SK-N-SH (cell line): ENCODE data around the gene WDR7. TPM values are rescaled to one million over a fixed set of nuclear protein-coding genes. Genes with fewer than 3 reads are reported as not detected.

Experiments
- CTCF ChIA-PET: fragments of 300-600, 350-600 bp; formaldehyde crosslinking; extraction: SDS; loops from one replicate; lab custom pipeline; 2021; lab: Yijun Ruan, JAX
- POLR2A ChIA-PET: fragments of 350-600 bp; sonication (Branson Sonifier 250); formaldehyde crosslinking; extraction: SDS; loops from one replicate; lab custom pipeline; 2020; ENCODE audit warnings: antibody characterized with exemption, inconsistent platforms; lab: Yijun Ruan, JAX
- DNase-seq: peaks from one replicate; pipeline ENCODE4 v3.0.0; 2012
- H2AFZ ChIP-seq: fragments of 200-600 bp; sonication (generic); 2 replicates; pipeline ENCODE4 v1.8.1; 2016; ENCODE audit warnings: antibody characterized with exemption, mild to moderate bottlenecking, low read depth
- H3F3A ChIP-seq: fragments of 200-600 bp; sonication (generic); replicated peaks from 2 replicates; pipeline ENCODE3; 2016; ENCODE audit warnings: antibody characterized with exemption, mild to moderate bottlenecking; ENCODE audit not compliant: insufficient read depth
- H3K27ac ChIP-seq, 2 experiments: fragments of 200-500 bp in 1 of 2; fragments of 200-600 bp in 1 of 2; sonication (Bioruptor generic) in 1 of 2; sonication (generic), shearing (Covaris generic) in 1 of 2; 2 replicates each; pipeline versions ENCODE4 v1.5.1 to v1.6.1; 2014 to 2016; ENCODE audit warnings: low read depth in 2 of 2, inconsistent platforms in 1 of 2, low read length in 1 of 2, mild to moderate bottlenecking in 1 of 2, mixed read lengths in 1 of 2
- H3K27me3 ChIP-seq: fragments of 200-600 bp; sonication (generic), shearing (Covaris generic); 2 replicates; pipeline ENCODE4 v1.6.1; 2016; ENCODE audit warnings: mixed run types; ENCODE audit not compliant: insufficient read depth
- H3K36me3 ChIP-seq, 2 experiments: fragments of 200-500 bp in 1 of 2; fragments of 200-600 bp in 1 of 2; sonication (Bioruptor generic) in 1 of 2; sonication (generic) in 1 of 2; replicated peaks in 1 of 2; 2 replicates each; pipeline versions ENCODE3 to v1.5.1; 2014 to 2016; ENCODE audit warnings: low read length in 1 of 2, mild to moderate bottlenecking in 1 of 2; ENCODE audit not compliant: insufficient read depth in 2 of 2, control insufficient read depth in 1 of 2
- H3K4me1 ChIP-seq, 2 experiments: fragments of 200-500 bp in 1 of 2; fragments of 200-600 bp in 1 of 2; sonication (Bioruptor generic) in 1 of 2; sonication (generic), shearing (Covaris generic) in 1 of 2; 2 replicates each; pipeline versions ENCODE4 v1.5.1 to v1.6.1; 2014 to 2016; ENCODE audit warnings: low read depth in 1 of 2, low read length in 1 of 2, mixed run types in 1 of 2; ENCODE audit not compliant: insufficient read depth in 2 of 2, control insufficient read depth in 1 of 2
- H3K4me2 ChIP-seq: fragments of 200-600 bp; sonication (generic), shearing (Covaris generic); 2 replicates; pipeline ENCODE4 v1.6.1; 2017; ENCODE audit warnings: mixed run types
- H3K4me3 ChIP-seq, 2 experiments: fragments of 200-500 bp in 1 of 2; fragments of 200-600 bp in 1 of 2; sonication (Bioruptor generic) in 1 of 2; sonication (generic), shearing (Covaris generic) in 1 of 2; 2 replicates each; pipeline versions ENCODE4 v1.5.1 to v1.8.1; 2014 to 2016; ENCODE audit warnings: low read depth in 2 of 2, inconsistent platforms in 1 of 2, low read length in 1 of 2, mild to moderate bottlenecking in 1 of 2, mixed read lengths in 1 of 2, moderate library complexity in 1 of 2
- H3K79me2 ChIP-seq: fragments of 200-600 bp; sonication (generic); 2 replicates; pipeline ENCODE4 v1.8.1; 2017; ENCODE audit warnings: mild to moderate bottlenecking; ENCODE audit not compliant: insufficient read depth
- H3K9ac ChIP-seq: fragments of 200-600 bp; sonication (generic); 2 replicates; pipeline ENCODE4 v1.6.1; 2017; ENCODE audit warnings: mixed run types
- H3K9me2 ChIP-seq: fragments of 200-600 bp; sonication (generic); 2 replicates; pipeline ENCODE4 v1.6.1; 2017; ENCODE audit warnings: mixed run types
- H3K9me3 ChIP-seq: fragments of 200-600 bp; sonication (generic); 2 replicates; pipeline ENCODE4 v1.6.1; 2017; ENCODE audit warnings: mixed run types, mild to moderate bottlenecking, moderate library complexity
- H4K20me1 ChIP-seq: fragments of 200-600 bp; sonication (generic); 2 replicates; pipeline ENCODE4 v1.6.1; 2017; ENCODE audit warnings: mild to moderate bottlenecking, mixed run types; ENCODE audit not compliant: insufficient read depth
- CHD2 ChIP-seq: fragments of 150-350 bp; IDR thresholded peaks from 2 replicates; pipeline ENCODE4 v1.6.1; 2018; ENCODE audit warnings: low read length; ENCODE audit not compliant: partially characterized antibody
- CTCF ChIP-seq: fragments of 200-600 bp; sonication (generic); IDR thresholded peaks from 2 replicates; pipeline ENCODE4 v1.6.1; 2017; ENCODE audit warnings: antibody characterized with exemption, mild to moderate bottlenecking, moderate library complexity
- EP300 ChIP-seq, 2 experiments: IDR thresholded peaks; 2 replicates each; pipeline versions ENCODE4 v1.4.0 to v1.6.1; 2012; ENCODE audit warnings: borderline replicate concordance in 1 of 2, low read depth in 1 of 2, low read length in 1 of 2
- EZH2phosphoT487 ChIP-seq: fragments of 200-600 bp; sonication (generic); IDR thresholded peaks from 2 replicates; pipeline ENCODE4 v1.6.1; 2017; ENCODE audit warnings: low read depth, mixed run types, mild to moderate bottlenecking, antibody characterized with exemption, moderate library complexity, borderline replicate concordance
- FOXJ3 ChIP-seq: sonication (generic); formaldehyde crosslinking; IDR thresholded peaks from 2 replicates; pipeline ENCODE4 v1.5.1; 2020; ENCODE audit warnings: mild to moderate bottlenecking, missing genetic modification reagents
- FOXM1 ChIP-seq: IDR thresholded peaks from 2 replicates; pipeline ENCODE4 v1.4.0; 2012; ENCODE audit warnings: low read depth, mild to moderate bottlenecking
- GATA2 ChIP-seq: sonication (generic); formaldehyde crosslinking; IDR thresholded peaks from 2 replicates; pipeline ENCODE4 v1.5.0; 2020; ENCODE audit warnings: mild to moderate bottlenecking, missing genetic modification reagents
- IRF3 ChIP-seq: fragments of 150-350 bp; IDR thresholded peaks from 2 replicates; pipeline ENCODE4 v1.6.1; 2016; ENCODE audit warnings: mild to moderate bottlenecking, low read depth, low read length
- MAX ChIP-seq: IDR thresholded peaks from 2 replicates; pipeline ENCODE4 v1.4.0; 2012; ENCODE audit warnings: low read depth
- MEF2A ChIP-seq: IDR thresholded peaks from 2 replicates; pipeline ENCODE4 v1.4.0; 2012; ENCODE audit warnings: low read depth, borderline replicate concordance
- MXI1 ChIP-seq: IDR thresholded peaks from 2 replicates; pipeline ENCODE4 v1.6.1; 2012; ENCODE audit warnings: mild to moderate bottlenecking, low read depth, low read length, improper control_type of control experiment
- NRF1 ChIP-seq: IDR thresholded peaks from 2 replicates; pipeline ENCODE4 v1.6.1; 2012; ENCODE audit warnings: low read depth, mild to moderate bottlenecking, low read length
- SIN3A ChIP-seq: IDR thresholded peaks from 2 replicates; pipeline ENCODE4 v1.6.1; 2012; ENCODE audit warnings: low read depth, mild to moderate bottlenecking, low read length, moderate library complexity, borderline replicate concordance
- SMC3 ChIP-seq: IDR thresholded peaks from 2 replicates; pipeline ENCODE4 v1.6.1; 2012; ENCODE audit warnings: low read depth, low read length, improper control_type of control experiment
- TAF1 ChIP-seq: IDR thresholded peaks from 2 replicates; pipeline ENCODE4 v1.6.1; 2012; ENCODE audit warnings: low read depth, mild to moderate bottlenecking, low read length, moderate library complexity, borderline replicate concordance
- TCF12 ChIP-seq: IDR thresholded peaks from 2 replicates; pipeline ENCODE4 v1.4.0; 2012
- TEAD4 ChIP-seq: IDR thresholded peaks from 2 replicates; pipeline ENCODE4 v1.4.0; 2012; ENCODE audit warnings: mild to moderate bottlenecking, borderline replicate concordance; ENCODE audit not compliant: insufficient read depth
- USF1 ChIP-seq: IDR thresholded peaks from 2 replicates; pipeline ENCODE4 v1.4.0; 2012; ENCODE audit warnings: low read depth, borderline replicate concordance
- USF2 ChIP-seq: fragments of 150-350 bp; IDR thresholded peaks from 2 replicates; pipeline ENCODE4 v1.6.1; 2017; ENCODE audit warnings: antibody characterized with exemption, low read length, low read depth, borderline replicate concordance
- ZBTB33 ChIP-seq: IDR thresholded peaks from 2 replicates; pipeline ENCODE4 v1.4.0; 2012; ENCODE audit warnings: low read depth, borderline replicate concordance
- WGBS: methylation state at CpG from one replicate; pipeline ENCODE4 v1.1.6; 2017; ENCODE audit warnings: low lambda C conversion rate; 5-methylcytosine and 5-hydroxymethylcytosine counted together
- polyA plus RNA-seq, 3 experiments: library from polyadenylated mRNA; depleted of rRNA; stranded (reverse); fragments of >200 nt; gene quantifications; 2 replicates each; pipeline ENCODE4 v1.2.3, GENCODE V29; 2012

The WDR7 gene
- polyA plus RNA-seq, 1 of the 3 experiments (the other 2 are of a cell fraction) = 4.1 TPM

- no peaks in the 10 kb centered on the region for H3K9me3 ChIP-seq
- POLR2A ChIA-PET = no interaction called here
- H4K20me1 ChIP-seq = no peaks in the 10 kb centered on the region
- H3K4me2 ChIP-seq = no peak overlapping the region
- no peak overlapping the region for H3K9ac ChIP-seq
- no peak for DNase-seq
- no peaks in the 10 kb centered on the region for H3K36me3 ChIP-seq
- no peaks in the 10 kb centered on the region for H3K9me2 ChIP-seq
- CTCF ChIA-PET = interaction anchor here (0.6 to 0.9 kb wide), 2 partner anchors 10 to 38 kb away, joined by 3 to 4 read pairs; no protein-coding TSS in a partner anchor
- H3K4me3 ChIP-seq = no peak overlapping the region
- H3K4me1 ChIP-seq = no peaks in the 10 kb centered on the region
- no peak overlapping the region for H3K27ac ChIP-seq
- no peak for TF ChIP-seq EP300 (IDR thresholded peaks at IDR 0.05; ENCODE audit: borderline replicate concordance in 1 of 2, low read depth in 1 of 2, low read length in 1 of 2)
- TF ChIP-seq TEAD4 = no peak
- no peak for TF ChIP-seq GATA2 (CRISPR knock-in tag)
- no peak for TF ChIP-seq TCF12
- TF ChIP-seq CTCF = no peak
- no peak for TF ChIP-seq NRF1
- TF ChIP-seq USF2 = no peak
- TF ChIP-seq SMC3 = no peak
- TF ChIP-seq ZBTB33 = no peak
- TF ChIP-seq USF1 = no peak
- no peak for TF ChIP-seq EZH2phosphoT487
- TF ChIP-seq MXI1 = no peak
- TF ChIP-seq FOXJ3 = no peak
- TF ChIP-seq MEF2A = no peak
- TF ChIP-seq MAX = no peak
- TF ChIP-seq FOXM1 = no peak
- no peak for TF ChIP-seq CHD2
- no peak for TF ChIP-seq SIN3A
- no peak for TF ChIP-seq IRF3
- TF ChIP-seq TAF1 = no peak
- no peaks in the 10 kb centered on the region for H3K79me2 ChIP-seq
- 83% methylated on average over 1 of the region's 1 CpG for WGBS
- H2AFZ ChIP-seq = no peak overlapping the region
- no peaks in the 10 kb centered on the region for H3K27me3 ChIP-seq
- no peaks in the 10 kb centered on the region for H3F3A ChIP-seq
Observed at GRCh38 chr18:56740645-56741044, 89.5 kb downstream of the WDR7 start.
